Measurements from ENCODE around the gene KCP. TPM values are rescaled to one million over a fixed set of nuclear protein-coding genes. Genes with fewer than 3 reads are reported as not detected.

The KCP gene
- total and polyA plus RNA-seq, 8 donors: 0.73 to 2.3 (median 1.6) TPM; not detected in 5

DNA sequence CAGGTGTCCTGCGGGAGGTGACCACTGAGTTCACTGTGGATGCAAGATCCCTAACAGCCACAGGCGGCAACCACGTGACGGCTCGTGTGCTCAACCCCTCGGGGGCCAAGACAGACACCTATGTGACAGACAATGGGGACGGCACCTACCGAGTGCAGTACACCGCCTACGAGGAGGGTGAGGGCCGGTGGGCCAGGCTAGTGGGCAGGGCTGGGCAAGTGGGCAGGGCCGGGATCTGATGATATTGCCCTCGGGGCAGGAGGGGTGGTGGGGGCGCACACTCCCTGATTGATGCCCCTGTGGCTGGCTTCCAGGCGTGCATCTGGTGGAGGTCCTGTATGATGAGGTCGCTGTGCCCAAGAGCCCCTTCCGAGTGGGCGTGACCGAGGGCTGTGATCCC lies 64.5 kb downstream of the KCP start:
- Histone ChIP-seq H3K9me3 (no peaks in the 10 kb centered on the region), H3K27ac (no peak overlapping the region), H3K36me3 (peaks cover 0 to 98% (median 70%) of the 10 kb centered on the region in 4 donors), H3K4me3 (no peak overlapping the region), H3K27me3 (no peaks in the 10 kb centered on the region), H3K4me1 (peaks cover 0 to 6% (median 0%) of the 10 kb centered on the region in 4 donors)
- TF ChIP-seq POLR2A (IDR thresholded peaks at IDR 0.05) (no peak), EP300 (IDR thresholded peaks at IDR 0.05) (no peak), POLR2AphosphoS5 (IDR thresholded peaks at IDR 0.05) (no peak)
- TF ChIP-seq, protein P1, sequence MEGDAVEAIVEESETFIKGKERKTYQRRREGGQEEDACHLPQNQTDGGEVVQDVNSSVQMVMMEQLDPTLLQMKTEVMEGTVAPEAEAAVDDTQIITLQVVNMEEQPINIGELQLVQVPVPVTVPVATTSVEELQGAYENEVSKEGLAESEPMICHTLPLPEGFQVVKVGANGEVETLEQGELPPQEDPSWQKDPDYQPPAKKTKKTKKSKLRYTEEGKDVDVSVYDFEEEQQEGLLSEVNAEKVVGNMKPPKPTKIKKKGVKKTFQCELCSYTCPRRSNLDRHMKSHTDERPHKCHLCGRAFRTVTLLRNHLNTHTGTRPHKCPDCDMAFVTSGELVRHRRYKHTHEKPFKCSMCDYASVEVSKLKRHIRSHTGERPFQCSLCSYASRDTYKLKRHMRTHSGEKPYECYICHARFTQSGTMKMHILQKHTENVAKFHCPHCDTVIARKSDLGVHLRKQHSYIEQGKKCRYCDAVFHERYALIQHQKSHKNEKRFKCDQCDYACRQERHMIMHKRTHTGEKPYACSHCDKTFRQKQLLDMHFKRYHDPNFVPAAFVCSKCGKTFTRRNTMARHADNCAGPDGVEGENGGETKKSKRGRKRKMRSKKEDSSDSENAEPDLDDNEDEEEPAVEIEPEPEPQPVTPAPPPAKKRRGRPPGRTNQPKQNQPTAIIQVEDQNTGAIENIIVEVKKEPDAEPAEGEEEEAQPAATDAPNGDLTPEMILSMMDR (IDR thresholded peaks at IDR 0.05): no peak
- no peak for DNase-seq
- WGBS, 5 donors: 68 to 90% (median 85%) methylated on average over 8 to 19 of the region's 19 CpGs
- intact Hi-C loops (cut with DNase I; ENCODE audit: low total_unique reads): no loop called here

DNA sequence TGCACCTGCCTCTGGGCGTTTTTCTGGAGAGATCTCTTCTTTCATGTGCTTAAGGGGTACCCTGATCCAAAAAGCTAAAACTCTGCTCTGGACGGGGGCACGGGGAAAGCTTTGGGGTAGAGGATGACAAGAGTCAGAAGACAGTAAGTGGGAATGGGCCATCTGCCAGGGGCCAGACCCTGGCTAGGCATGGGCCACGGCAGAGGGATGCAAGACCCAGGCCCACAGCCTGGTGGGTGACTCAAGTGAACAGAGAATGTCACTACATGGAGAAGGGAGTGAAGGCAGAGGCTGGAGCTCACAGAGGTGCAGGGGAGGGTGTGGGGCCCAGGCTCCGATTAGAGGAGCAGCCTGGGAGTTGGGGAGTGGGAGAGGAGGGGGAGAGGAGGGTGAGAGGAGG lies 65.0 kb downstream of the KCP start:
- intact Hi-C loops (cut with DNase I; ENCODE audit: low total_unique reads): no loop called here
- H3K4me3 ChIP-seq: no peak overlapping the region
- peaks cover 0 to 98% (median 67%) of the 10 kb centered on the region in 4 donors for H3K36me3 ChIP-seq
- TF ChIP-seq POLR2A (IDR thresholded peaks at IDR 0.05) (no peak), EP300 (IDR thresholded peaks at IDR 0.05) (no peak)
- no peak overlapping the region for H3K27ac ChIP-seq
- H3K4me1 ChIP-seq: peaks cover 0 to 6% (median 0%) of the 10 kb centered on the region in 4 donors
- H3K27me3 ChIP-seq: no peaks in the 10 kb centered on the region
- H3K9me3 ChIP-seq: no peaks in the 10 kb centered on the region
- WGBS, 5 donors: 79 to 86% (median 81%) methylated on average over 5 of the region's 5 CpGs
- no peak for DNase-seq

DNA sequence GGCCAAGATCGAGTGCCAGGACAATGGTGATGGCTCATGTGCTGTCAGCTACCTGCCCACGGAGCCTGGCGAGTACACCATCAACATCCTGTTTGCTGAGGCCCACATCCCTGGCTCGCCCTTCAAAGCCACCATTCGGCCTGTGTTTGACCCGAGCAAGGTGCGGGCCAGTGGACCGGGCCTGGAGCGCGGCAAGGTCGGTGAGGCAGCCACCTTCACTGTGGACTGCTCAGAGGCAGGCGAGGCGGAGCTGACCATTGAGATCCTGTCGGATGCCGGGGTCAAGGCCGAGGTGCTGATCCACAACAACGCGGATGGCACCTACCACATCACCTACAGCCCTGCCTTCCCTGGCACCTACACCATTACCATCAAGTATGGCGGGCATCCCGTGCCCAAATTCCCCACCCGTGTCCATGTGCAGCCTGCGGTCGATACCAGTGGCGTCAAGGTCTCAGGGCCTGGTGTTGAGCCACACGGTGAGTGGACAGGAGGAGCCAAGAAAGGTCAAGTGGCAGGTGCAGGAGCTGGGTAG lies 65.7 kb downstream of the KCP start:
- TF ChIP-seq, protein P1 (IDR thresholded peaks at IDR 0.05): no peak
- TF ChIP-seq EP300 (IDR thresholded peaks at IDR 0.05) (no peak), POLR2A (IDR thresholded peaks at IDR 0.05) (no peak), POLR2AphosphoS5 (IDR thresholded peaks at IDR 0.05) (no peak)
- H3K4me3 ChIP-seq: no peak overlapping the region
- no peak for DNase-seq

DNA sequence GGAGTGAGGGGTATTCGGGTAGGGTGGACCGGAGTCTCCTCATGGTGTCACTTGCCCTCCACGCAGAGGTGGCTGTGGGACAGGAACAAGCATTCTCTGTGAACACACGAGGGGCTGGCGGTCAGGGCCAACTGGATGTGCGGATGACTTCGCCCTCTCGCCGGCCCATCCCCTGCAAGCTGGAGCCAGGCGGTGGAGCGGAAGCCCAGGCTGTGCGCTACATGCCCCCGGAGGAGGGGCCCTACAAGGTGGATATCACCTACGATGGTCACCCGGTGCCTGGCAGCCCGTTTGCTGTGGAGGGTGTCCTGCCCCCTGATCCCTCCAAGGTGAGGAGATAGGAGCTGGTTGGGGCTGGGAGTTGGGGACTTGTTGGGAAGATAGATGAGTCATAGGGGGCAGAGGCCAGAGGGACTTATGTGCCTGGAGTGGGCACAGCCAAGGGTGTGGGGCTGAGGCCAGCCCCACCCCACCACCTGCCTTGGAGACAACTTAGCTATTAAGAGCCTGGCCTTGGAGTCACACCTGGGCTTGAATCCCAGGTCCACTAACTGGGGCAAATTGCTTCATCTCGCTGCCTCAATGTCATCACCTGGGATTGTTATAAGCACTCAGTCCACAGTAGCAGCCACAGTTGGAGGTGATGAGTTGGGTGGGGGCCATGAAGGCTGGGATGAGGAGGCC lies 66.4 kb downstream of the KCP start:
- peak overlapping the region in 1 of 5 donors; percentile 24 for H3K27ac ChIP-seq
- H3K36me3 ChIP-seq: peaks cover 0 to 98% (median 62%) of the 10 kb centered on the region in 4 donors
- peaks cover 0 to 10% (median 3%) of the 10 kb centered on the region in 4 donors for H3K4me1 ChIP-seq
- no peak overlapping the region for H3K4me3 ChIP-seq
- no peaks in the 10 kb centered on the region for H3K27me3 ChIP-seq
- intact Hi-C loops (cut with DNase I; ENCODE audit: low total_unique reads): no loop called here
- no peak for DNase-seq
- H3K9me3 ChIP-seq: no peaks in the 10 kb centered on the region
- TF ChIP-seq POLR2A (IDR thresholded peaks at IDR 0.05) (no peak), POLR2AphosphoS5 (IDR thresholded peaks at IDR 0.05) (no peak), EP300 (IDR thresholded peaks at IDR 0.05) (no peak)
- TF ChIP-seq, protein P1 (IDR thresholded peaks at IDR 0.05): no peak
- WGBS, 5 donors: 90 to 94% (median 93%) methylated on average over 15 to 17 of the region's 17 CpGs

More for the DNA sequence above, 65.7 kb downstream of the KCP start:
- H3K9me3 ChIP-seq: no peaks in the 10 kb centered on the region
- H3K36me3 ChIP-seq: peaks cover 0 to 98% (median 64%) of the 10 kb centered on the region in 4 donors
- H3K27me3 ChIP-seq: no peaks in the 10 kb centered on the region
- WGBS, 5 donors: 89 to 94% (median 92%) methylated on average over 15 to 25 of the region's 25 CpGs
- peak overlapping the region in 1 of 5 donors; percentile 24 for H3K27ac ChIP-seq
- H3K4me1 ChIP-seq: peaks cover 0 to 6% (median 1%) of the 10 kb centered on the region in 4 donors
- intact Hi-C loops (cut with DNase I; ENCODE audit: low total_unique reads): no loop called here

Measured in stomach (tissue), 9 donors.